H1 (cell line): ENCODE measurements around the gene RBP4. TPM values are rescaled to one million over a fixed set of nuclear protein-coding genes. Genes with fewer than 3 reads are reported as not detected.

ENCODE experiments used
- polyA plus RNA-seq, 7 experiments: library from polyadenylated mRNA; depleted of rRNA in 3 of 7; stranded (reverse) in 5 of 7; unstranded in 2 of 7; fragments of >200 nt in 5 of 7; fragments of 200-250 nt in 2 of 7; gene quantifications; 1 replicate in 5 of 7; 2 replicates in 1 of 7; 4 replicates in 1 of 7; pipeline versions ENCODE4 v1.2.1 to v1.2.3, GENCODE V29; 2011 to 2013; ENCODE audit warnings: missing spikeins in 2 of 7, mixed read lengths in 2 of 7
- total RNA-seq: library from RNA; stranded (reverse); fragmentation: NEBNext Ultra II Directional; extraction: Animal tissue kit (Norgen Biotek cat#: 25700); gene quantifications from 2 replicates; pipeline ENCODE4 v1.2.1, GENCODE V29; 2021
- TF ChIP-seq, protein P1 (sequence below): fragments of 300-600 bp; sonication (generic); IDR thresholded peaks from 2 replicates; pipeline ENCODE4 v1.7.1; 2012; ENCODE audit warnings: low read length, moderate library complexity, mild to moderate bottlenecking, inconsistent platforms; ENCODE audit not compliant: insufficient replicate concordance

The RBP4 gene
- total and polyA plus RNA-seq, 2 of the 8 experiments (the other 6 are each of a cell fraction or from before 2014, with no cell fraction given) = 0.42 to 0.97 TPM

DNA sequence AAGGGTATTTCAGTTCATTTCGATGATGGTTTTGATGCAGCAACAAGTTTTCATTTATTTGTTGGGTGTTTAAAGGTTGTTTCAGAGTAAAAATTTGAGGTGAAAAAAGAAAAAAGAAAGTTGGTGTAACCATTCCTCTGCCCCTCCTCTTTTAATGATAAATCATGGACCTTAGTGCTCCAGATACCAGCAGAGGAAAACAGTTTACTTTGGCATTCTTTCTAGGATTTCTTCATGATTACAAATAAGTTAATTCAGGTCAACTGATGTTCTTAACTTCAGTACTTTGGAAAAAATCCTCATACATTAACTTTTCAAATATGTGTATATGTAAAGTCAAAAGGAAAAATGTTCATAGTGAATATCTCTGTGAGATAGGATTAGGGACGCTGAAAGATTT lies 2.0 kb upstream of the RBP4 start (continued):
- TF ChIP-seq, protein P1, sequence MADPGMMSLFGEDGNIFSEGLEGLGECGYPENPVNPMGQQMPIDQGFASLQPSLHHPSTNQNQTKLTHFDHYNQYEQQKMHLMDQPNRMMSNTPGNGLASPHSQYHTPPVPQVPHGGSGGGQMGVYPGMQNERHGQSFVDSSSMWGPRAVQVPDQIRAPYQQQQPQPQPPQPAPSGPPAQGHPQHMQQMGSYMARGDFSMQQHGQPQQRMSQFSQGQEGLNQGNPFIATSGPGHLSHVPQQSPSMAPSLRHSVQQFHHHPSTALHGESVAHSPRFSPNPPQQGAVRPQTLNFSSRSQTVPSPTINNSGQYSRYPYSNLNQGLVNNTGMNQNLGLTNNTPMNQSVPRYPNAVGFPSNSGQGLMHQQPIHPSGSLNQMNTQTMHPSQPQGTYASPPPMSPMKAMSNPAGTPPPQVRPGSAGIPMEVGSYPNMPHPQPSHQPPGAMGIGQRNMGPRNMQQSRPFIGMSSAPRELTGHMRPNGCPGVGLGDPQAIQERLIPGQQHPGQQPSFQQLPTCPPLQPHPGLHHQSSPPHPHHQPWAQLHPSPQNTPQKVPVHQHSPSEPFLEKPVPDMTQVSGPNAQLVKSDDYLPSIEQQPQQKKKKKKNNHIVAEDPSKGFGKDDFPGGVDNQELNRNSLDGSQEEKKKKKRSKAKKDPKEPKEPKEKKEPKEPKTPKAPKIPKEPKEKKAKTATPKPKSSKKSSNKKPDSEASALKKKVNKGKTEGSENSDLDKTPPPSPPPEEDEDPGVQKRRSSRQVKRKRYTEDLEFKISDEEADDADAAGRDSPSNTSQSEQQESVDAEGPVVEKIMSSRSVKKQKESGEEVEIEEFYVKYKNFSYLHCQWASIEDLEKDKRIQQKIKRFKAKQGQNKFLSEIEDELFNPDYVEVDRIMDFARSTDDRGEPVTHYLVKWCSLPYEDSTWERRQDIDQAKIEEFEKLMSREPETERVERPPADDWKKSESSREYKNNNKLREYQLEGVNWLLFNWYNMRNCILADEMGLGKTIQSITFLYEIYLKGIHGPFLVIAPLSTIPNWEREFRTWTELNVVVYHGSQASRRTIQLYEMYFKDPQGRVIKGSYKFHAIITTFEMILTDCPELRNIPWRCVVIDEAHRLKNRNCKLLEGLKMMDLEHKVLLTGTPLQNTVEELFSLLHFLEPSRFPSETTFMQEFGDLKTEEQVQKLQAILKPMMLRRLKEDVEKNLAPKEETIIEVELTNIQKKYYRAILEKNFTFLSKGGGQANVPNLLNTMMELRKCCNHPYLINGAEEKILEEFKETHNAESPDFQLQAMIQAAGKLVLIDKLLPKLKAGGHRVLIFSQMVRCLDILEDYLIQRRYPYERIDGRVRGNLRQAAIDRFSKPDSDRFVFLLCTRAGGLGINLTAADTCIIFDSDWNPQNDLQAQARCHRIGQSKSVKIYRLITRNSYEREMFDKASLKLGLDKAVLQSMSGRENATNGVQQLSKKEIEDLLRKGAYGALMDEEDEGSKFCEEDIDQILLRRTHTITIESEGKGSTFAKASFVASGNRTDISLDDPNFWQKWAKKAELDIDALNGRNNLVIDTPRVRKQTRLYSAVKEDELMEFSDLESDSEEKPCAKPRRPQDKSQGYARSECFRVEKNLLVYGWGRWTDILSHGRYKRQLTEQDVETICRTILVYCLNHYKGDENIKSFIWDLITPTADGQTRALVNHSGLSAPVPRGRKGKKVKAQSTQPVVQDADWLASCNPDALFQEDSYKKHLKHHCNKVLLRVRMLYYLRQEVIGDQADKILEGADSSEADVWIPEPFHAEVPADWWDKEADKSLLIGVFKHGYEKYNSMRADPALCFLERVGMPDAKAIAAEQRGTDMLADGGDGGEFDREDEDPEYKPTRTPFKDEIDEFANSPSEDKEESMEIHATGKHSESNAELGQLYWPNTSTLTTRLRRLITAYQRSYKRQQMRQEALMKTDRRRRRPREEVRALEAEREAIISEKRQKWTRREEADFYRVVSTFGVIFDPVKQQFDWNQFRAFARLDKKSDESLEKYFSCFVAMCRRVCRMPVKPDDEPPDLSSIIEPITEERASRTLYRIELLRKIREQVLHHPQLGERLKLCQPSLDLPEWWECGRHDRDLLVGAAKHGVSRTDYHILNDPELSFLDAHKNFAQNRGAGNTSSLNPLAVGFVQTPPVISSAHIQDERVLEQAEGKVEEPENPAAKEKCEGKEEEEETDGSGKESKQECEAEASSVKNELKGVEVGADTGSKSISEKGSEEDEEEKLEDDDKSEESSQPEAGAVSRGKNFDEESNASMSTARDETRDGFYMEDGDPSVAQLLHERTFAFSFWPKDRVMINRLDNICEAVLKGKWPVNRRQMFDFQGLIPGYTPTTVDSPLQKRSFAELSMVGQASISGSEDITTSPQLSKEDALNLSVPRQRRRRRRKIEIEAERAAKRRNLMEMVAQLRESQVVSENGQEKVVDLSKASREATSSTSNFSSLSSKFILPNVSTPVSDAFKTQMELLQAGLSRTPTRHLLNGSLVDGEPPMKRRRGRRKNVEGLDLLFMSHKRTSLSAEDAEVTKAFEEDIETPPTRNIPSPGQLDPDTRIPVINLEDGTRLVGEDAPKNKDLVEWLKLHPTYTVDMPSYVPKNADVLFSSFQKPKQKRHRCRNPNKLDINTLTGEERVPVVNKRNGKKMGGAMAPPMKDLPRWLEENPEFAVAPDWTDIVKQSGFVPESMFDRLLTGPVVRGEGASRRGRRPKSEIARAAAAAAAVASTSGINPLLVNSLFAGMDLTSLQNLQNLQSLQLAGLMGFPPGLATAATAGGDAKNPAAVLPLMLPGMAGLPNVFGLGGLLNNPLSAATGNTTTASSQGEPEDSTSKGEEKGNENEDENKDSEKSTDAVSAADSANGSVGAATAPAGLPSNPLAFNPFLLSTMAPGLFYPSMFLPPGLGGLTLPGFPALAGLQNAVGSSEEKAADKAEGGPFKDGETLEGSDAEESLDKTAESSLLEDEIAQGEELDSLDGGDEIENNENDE = no peak
